GM18517 (cell line): ENCODE measurements around the gene SYT9.
A peak's percentile ranks its signal among the peaks of the same experiment; 100 is the strongest.

Source experiments
- ATAC-seq: cut with Tn5 transposase; IDR thresholded peaks from one replicate; pipeline ENCODE4 v1.9.1; 2021; ENCODE audit warnings: mild to moderate bottlenecking, moderate library complexity; ENCODE audit not compliant: unreplicated experiment

The SYT9 gene

DNA sequence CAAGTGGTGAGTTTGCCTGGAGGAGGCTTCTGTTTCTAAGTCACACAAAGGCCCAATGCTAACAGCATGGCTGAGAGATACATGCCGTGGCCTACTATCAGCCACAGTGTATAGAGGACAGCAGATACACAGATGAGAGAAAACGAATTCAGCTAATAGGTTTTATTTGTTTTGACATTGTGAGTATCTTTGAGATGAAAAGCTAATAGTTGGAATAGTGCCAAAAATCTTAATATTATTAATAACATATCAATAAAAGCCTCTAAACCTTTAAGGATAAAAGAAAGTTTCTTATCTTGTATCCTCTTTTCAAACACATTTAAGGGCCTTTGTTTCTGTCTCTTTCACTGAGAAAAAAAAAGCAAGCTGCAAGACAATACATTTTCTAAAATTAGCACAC lies 203.2 kb downstream of the SYT9 start:
- ATAC-seq, result no peak

DNA sequence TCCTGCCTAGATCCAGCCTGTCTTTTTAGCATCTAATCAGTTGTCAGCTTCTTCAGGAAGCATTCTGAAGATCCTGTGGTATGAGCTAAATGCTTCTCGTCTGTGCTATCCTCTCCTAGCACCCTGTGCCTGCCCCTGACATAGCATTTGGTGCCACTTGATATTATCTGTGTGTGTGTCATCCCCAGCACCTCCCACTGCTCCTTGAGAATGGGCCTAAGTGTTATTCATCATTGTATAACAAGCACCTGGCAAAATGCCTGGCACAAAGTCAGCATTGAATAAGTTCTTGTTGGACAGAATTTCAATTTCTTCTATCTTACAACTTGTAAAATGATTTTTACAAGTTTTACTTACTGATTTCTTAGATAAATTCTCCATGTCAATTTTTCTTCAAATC lies 205.5 kb downstream of the SYT9 start:
- no peak for ATAC-seq

DNA sequence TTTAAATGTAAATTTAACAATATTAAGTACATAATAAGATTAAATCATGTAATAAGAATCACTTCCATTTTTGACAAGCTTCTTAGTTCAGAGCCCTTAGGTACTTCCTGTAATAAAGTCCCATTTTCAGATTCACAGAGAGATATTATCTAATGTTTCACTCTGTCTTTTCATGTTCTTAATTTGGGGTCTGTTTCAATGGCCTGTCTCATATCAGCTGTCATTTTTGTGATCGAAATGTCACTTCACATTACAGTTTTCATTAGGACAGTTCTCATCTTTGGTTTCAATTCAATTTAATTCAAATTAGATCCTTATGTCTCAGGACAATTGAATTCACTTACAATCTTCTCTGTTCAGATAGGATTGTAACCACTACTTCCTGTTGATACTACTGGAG lies 211.0 kb downstream of the SYT9 start:
- ATAC-seq, result no peak

- peak; percentile 82 for ATAC-seq
Measured at GRCh38 chr11:7467652-7468051, 215.9 kb downstream of the SYT9 start.

DNA sequence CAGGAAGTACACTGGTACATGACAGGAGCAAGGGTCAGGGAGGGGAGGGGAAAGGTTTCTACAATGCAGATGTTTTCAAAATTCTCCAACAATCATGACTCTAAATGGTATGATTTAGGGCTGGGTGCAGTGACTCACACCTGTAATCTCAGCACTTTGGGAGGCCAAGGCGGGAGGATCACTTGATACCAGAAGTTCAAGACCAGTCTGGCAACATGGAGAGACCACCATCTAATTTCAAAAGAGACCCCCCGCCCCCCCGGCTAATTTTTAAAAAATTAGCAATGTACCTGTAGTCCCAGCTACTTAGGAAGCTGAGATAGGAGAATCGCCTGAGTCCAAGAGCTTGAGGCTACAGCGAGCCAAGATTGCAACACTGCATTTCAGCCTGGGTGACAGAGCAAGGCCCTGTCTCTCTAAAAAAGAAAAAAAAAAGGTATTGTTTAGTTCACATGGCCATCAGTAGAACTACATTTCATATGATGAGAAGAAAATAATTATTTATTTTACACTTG lies 217.7 kb downstream of the SYT9 start:
- ATAC-seq, result no peak

GRCh38 chr11:7471071-7471470 lies 219.4 kb downstream of the SYT9 start:
- ATAC-seq, result no peak

GRCh38 chr11:7473717-7474116 lies 222.0 kb downstream of the SYT9 start:
- ATAC-seq, result peak; percentile 92

- no peak for ATAC-seq
Measured at GRCh38 chr11:7480113-7480512, 228.4 kb downstream of the SYT9 start.

DNA sequence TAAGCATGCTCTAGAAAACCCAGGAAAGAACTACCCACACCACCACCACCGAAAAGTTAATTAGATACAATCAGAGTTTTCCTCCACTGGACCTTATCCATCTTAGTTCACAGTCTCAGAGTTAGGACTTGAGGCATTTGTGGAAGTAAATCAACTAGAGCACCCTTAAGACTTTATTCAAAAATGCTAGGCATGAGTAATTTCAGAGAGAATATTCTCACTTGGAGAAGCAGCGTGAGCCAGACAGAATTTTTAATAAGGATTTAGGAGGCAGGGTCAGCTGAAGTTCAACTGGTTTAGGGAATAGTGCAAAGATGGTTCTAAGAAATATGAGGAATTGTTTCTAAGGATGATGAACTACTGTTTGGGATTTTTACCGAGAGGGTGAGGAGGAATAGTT lies 232.4 kb downstream of the SYT9 start:
- ATAC-seq, result no peak

- no peak for ATAC-seq
Measured at GRCh38 chr11:7484645-7485044, 232.9 kb downstream of the SYT9 start.

GRCh38 chr11:7485186-7486097 lies 233.7 kb downstream of the SYT9 start, which contains the start of gene OLFML1:
OLFML1 (plus strand) TSS chr11:7485506; CDS start chr11:7485876, 370 bp downstream.
- no peak for ATAC-seq

DNA sequence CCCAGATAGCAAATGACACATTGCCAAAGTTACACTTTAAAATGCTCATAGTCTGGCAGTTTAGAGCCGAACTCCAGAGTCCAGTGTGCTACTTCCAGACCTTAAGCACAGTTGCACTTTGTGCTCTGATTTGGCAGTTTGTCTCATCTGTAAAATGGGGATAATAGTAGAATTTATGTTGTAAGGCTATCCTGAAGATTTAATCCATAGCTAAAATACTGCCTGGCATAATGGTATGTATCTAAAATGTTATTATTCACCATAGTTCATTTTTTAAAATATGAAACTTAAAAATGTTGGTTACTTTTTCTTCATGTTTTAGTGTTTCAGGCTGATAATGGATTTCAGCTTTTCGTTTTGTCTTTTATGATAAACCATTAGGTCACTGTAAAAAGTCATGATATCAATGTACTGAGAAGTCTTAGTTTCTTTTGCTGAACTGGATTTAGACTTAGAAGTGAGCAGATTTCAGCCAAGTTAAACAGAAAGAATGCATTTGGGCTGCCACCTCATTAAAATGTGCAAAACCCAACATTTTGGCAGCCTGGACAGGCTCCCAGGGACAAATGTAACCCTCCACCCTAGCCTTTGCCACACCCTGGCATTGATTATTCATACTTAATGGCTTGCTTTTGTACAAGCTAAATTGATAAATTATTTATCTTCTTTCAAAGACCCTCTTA lies 234.5 kb downstream of the SYT9 start:
- no peak for ATAC-seq

GRCh38 chr11:7486781-7487140 lies 235.1 kb downstream of the SYT9 start:
- no peak for ATAC-seq

GRCh38 chr11:7487360-7487759 lies 235.7 kb downstream of the SYT9 start:
- no peak for ATAC-seq

GRCh38 chr11:7488681-7489080 lies 237.0 kb downstream of the SYT9 start:
- ATAC-seq, result no peak

DNA sequence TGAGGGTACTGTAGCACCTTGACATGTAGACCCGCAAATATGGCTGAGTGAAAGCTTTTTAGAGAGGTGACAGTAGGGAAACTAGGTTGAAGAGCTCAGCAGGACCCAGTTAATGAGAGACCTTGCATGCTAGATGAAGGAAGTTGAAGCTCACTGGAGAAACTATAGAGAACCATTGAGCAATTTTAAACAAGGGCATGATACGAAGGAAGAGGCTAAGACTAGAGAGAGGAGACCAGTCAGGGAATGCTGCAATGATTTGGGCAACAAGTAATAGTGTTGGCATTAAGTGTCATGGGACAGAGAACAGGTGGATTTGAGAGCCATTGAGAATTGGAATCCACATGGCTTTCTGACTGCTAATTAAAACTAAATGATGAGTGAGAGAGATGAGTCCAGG lies 237.7 kb downstream of the SYT9 start:
- ATAC-seq, result no peak

- ATAC-seq, result no peak
Measured at GRCh38 chr11:7490054-7490453, 238.3 kb downstream of the SYT9 start.

DNA sequence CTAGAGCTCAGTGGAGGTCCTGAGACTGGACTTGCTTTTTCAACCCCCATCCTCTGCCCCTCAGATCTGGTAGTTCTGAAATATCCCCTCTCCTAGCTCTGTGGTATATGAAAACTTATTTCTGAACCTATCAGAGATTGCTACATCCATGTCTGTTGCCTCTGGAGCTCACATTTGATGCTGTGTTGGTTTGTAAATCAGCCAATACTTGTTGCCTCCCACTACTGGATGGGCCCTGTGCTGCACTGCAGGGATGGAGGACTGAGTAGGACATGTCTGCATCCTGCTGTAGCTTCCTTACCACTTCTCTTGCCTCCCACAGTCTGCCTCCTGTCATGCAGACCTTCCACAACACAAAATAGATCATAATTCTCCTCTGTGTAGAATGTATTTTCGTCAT lies 238.8 kb downstream of the SYT9 start:
- ATAC-seq, result no peak

DNA sequence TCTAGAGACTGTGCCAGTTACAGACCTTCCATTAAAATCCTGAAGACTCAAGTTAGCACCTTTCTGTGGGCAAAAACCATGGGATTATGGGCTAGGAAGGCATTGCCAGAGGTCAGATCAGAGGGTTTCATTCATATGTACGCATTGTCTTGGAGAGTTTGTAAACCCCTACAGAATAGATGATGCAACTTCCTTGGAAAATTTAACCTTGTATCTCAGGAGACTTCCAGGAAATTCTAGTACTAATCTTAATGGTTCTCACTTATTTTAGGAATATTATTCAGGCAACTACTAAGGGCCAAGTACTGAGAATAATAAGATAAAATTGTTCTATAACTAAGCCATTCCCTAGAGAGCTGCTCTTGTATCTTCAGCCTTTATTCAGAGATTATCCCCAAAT lies 240.5 kb downstream of the SYT9 start:
- no peak for ATAC-seq

DNA sequence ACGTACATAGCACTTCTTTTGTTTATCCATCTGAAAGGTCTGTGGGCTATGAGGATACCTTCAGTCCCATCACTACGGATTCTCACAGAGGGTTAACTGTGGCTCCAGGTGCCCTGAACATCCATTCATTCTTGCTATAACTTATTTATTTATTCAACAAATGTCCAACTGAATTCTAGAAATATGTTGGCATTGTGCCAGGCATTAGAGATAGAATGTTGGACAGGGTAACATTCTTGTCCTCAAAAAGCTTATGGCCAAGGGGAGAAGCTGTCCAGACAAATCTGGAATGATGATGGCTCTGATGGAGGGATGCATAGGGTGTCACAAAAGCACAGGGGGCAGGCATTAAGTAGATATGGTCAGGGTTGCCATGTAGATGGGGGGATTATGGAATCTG lies 242.0 kb downstream of the SYT9 start:
- ATAC-seq, result no peak

DNA sequence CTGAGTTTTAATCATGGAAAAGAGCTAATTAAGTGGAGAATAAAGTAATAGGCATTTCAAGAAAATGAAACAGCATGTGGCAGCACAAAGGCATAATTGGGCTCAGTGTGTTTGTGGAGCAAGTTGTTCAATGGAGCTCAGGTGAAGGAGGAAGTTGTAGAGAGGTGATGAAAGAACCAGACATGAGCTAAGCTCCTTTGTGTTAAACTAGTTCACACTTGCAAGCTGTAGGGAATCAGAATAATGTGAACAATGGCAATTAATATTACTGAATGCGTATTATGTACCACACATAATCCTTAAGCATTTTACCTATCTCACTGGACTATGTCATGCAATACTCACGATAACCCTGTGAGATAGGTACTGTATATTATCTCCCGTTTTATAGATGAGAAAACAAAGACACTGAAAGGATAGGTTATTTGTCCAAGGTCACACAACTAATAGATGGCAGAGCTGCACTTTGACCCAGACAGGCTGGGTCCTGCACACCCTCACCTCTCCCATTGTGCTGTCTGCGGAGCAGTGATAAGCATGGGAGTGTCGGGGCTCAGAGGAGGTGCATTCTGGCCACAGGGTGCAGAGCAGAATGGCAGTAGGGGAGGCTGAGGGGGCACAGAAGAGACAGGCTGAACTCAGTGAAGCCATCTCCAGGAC lies 242.5 kb downstream of the SYT9 start:
- ATAC-seq, result no peak
